OCI-LY3 (cell line): Measurements from ENCODE around the gene PDXK.

Experiments used
- H2AFZ ChIP-seq: fragments of 200-600, 300-600 bp; shearing (Covaris generic); 2 replicates; pipeline ENCODE4 v1.6.0; 2014; ENCODE audit warnings: antibody characterized with exemption, low read depth, low read length
- H3K27ac ChIP-seq: fragments of 200-600, 300-600 bp; sonication (generic); 2 replicates; pipeline ENCODE4 v1.5.1; 2014; ENCODE audit warnings: mild to moderate bottlenecking, low read length, moderate library complexity, mixed read lengths
- H3K27me3 ChIP-seq: fragments of 200-600, 300-600 bp; sonication (generic); 2 replicates; pipeline ENCODE4 v1.6.1; 2014; ENCODE audit warnings: low read depth, low read length, mixed read lengths
- H3K36me3 ChIP-seq: fragments of 200-600, 300-600 bp; sonication (generic); replicated peaks from 2 replicates; pipeline ENCODE3; 2014; ENCODE audit warnings: low read depth, low read length, mixed read lengths
- H3K4me1 ChIP-seq: fragments of 300-600, 200-600 bp; sonication (generic); 2 replicates; pipeline ENCODE4 v1.6.1; 2014; ENCODE audit warnings: low read length, mixed read lengths
- H3K4me2 ChIP-seq: fragments of 200-600, 300-600 bp; sonication (generic); 2 replicates; pipeline ENCODE4 v1.6.1; 2014; ENCODE audit warnings: low read length, mixed read lengths
- H3K4me3 ChIP-seq: fragments of 300-600, 200-600 bp; sonication (generic); 2 replicates; pipeline ENCODE4 v1.5.1; 2014; ENCODE audit warnings: antibody characterized with exemption, mild to moderate bottlenecking, low read length, moderate library complexity
- H3K79me2 ChIP-seq: fragments of 300-600, 200-600 bp; shearing (Covaris generic); 2 replicates; pipeline ENCODE4 v1.6.1; 2014; ENCODE audit warnings: mild to moderate bottlenecking, low read length, mixed read lengths
- H3K9ac ChIP-seq: fragments of 300-600, 200-600 bp; shearing (Covaris generic); 2 replicates; pipeline ENCODE4 v1.6.0; 2014; ENCODE audit warnings: mild to moderate bottlenecking, low read length, moderate library complexity
- H3K9me3 ChIP-seq: fragments of 200-600, 300-600 bp; shearing (Covaris generic); 2 replicates; pipeline ENCODE4 v1.6.1; 2014; ENCODE audit warnings: low read length, mixed read lengths; ENCODE audit not compliant: insufficient read depth
- H4K20me1 ChIP-seq: fragments of 200-600, 300-600 bp; sonication (generic); 2 replicates; pipeline ENCODE4 v1.6.1; 2016; ENCODE audit warnings: low read length, mixed read lengths; ENCODE audit not compliant: insufficient read depth
- CTCF ChIP-seq: fragments of 200-600, 300-600 bp; sonication (generic); IDR thresholded peaks from 2 replicates; pipeline ENCODE4 v1.5.1; 2014; ENCODE audit warnings: antibody characterized with exemption, low read length, low read depth
- EZH2phosphoT487 ChIP-seq: fragments of 200-600 bp; shearing (Covaris generic); IDR thresholded peaks from 2 replicates; pipeline ENCODE4 v1.6.1; 2018; ENCODE audit warnings: antibody characterized with exemption, mixed run types, low read depth

PDXK gene

GRCh38 chr21:43755820-43756594 lies 37.1 kb downstream of the PDXK start:
- Histone ChIP-seq H4K20me1 (no peaks in the 10 kb centered on the region), H3K9ac (no peak overlapping the region), H3K27me3 (no peaks in the 10 kb centered on the region), H3K4me1 (no peaks in the 10 kb centered on the region), H3K9me3 (no peaks in the 10 kb centered on the region), H2AFZ (no peak overlapping the region), H3K36me3 (peaks cover 9% of the 10 kb centered on the region), H3K4me3 (no peak overlapping the region), H3K79me2 (no peaks in the 10 kb centered on the region), H3K4me2 (no peak overlapping the region), H3K27ac (no peak overlapping the region)
- TF ChIP-seq EZH2phosphoT487 (no peak), CTCF (no peak)

- Histone ChIP-seq H2AFZ (no peak overlapping the region), H3K36me3 (peaks cover 9% of the 10 kb centered on the region), H3K27me3 (no peaks in the 10 kb centered on the region), H3K27ac (no peak overlapping the region), H3K4me1 (no peaks in the 10 kb centered on the region), H3K4me2 (no peak overlapping the region), H3K9me3 (no peaks in the 10 kb centered on the region), H3K4me3 (no peak overlapping the region), H3K9ac (no peak overlapping the region), H4K20me1 (no peaks in the 10 kb centered on the region), H3K79me2 (no peaks in the 10 kb centered on the region)
- TF ChIP-seq CTCF (no peak), EZH2phosphoT487 (no peak)
Observed at GRCh38 chr21:43757601-43758000, 38.7 kb downstream of the PDXK start.

GRCh38 chr21:43758111-43758641 lies 39.2 kb downstream of the PDXK start:
- H3K9ac ChIP-seq: no peak overlapping the region
- H3K79me2 ChIP-seq: no peaks in the 10 kb centered on the region
- H3K4me1 ChIP-seq: no peaks in the 10 kb centered on the region
- no peak overlapping the region for H2AFZ ChIP-seq
- H3K27ac ChIP-seq: no peak overlapping the region
- H3K27me3 ChIP-seq: no peaks in the 10 kb centered on the region
- H3K4me2 ChIP-seq: no peak overlapping the region
- no peaks in the 10 kb centered on the region for H4K20me1 ChIP-seq
- no peaks in the 10 kb centered on the region for H3K9me3 ChIP-seq
- TF ChIP-seq EZH2phosphoT487: no peak
- TF ChIP-seq CTCF: no peak
- peaks cover 5% of the 10 kb centered on the region for H3K36me3 ChIP-seq
- H3K4me3 ChIP-seq: no peak overlapping the region

- Histone ChIP-seq H3K79me2 (no peaks in the 10 kb centered on the region), H3K9ac (no peak overlapping the region), H3K4me3 (no peak overlapping the region), H3K27ac (no peak overlapping the region), H3K27me3 (no peaks in the 10 kb centered on the region), H3K4me1 (no peaks in the 10 kb centered on the region), H3K4me2 (no peak overlapping the region), H2AFZ (no peak overlapping the region), H3K9me3 (no peaks in the 10 kb centered on the region), H4K20me1 (no peaks in the 10 kb centered on the region), H3K36me3 (peaks cover 4% of the 10 kb centered on the region)
- no peak for TF ChIP-seq CTCF
- no peak for TF ChIP-seq EZH2phosphoT487
Observed at GRCh38 chr21:43758811-43759210, 39.9 kb downstream of the PDXK start.
